Measurements from ENCODE around the gene LRMDA.

The LRMDA gene

GRCh38 chr10:76072384-76072783, 641.0 kb downstream of the LRMDA start:
- Histone ChIP-seq H3K9me3 (ENCODE audit: insufficient read depth, low read depth, low read length) (peaks cover 16% of the 10 kb centered on the region; the same call in 1 of the 2 replicates), H3K4me3 (ENCODE audit: low read length) (no peak overlapping the region), H3K9ac (ENCODE audit: low read depth, low read length) (no peak overlapping the region), H3K4me1 (ENCODE audit: insufficient read depth, low read length) (no peaks in the 10 kb centered on the region), H3K27me3 (ENCODE audit: insufficient read depth, low read length) (no peaks in the 10 kb centered on the region), H3K36me3 (ENCODE audit: insufficient read depth, low read length) (no peaks in the 10 kb centered on the region), H3K27ac (ENCODE audit: low read depth, low read length) (no peak overlapping the region)

DNA sequence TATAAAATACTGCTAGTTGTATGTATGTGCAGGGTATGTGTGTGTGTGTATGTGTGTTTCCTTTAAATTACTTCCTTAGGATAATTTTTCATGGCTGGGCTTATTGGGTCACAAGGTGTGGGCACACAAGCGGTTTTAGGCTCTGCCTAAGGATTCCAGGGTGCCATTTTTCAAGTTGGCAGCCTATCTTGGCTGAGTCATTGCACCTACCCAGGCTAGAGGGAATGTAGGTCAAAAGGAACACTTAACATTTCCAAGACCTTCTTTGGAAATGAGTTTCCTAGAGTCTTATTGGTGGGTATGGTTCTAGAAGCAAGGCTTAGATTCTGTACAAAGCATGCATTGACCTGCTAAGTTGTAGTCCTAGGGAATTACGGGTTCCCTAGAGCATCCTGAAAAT, 642.1 kb downstream of the LRMDA start:
- Histone ChIP-seq H3K27ac (ENCODE audit: low read depth, low read length) (no peak overlapping the region), H3K4me1 (ENCODE audit: insufficient read depth, low read length) (no peaks in the 10 kb centered on the region), H3K27me3 (ENCODE audit: insufficient read depth, low read length) (no peaks in the 10 kb centered on the region), H3K9me3 (ENCODE audit: insufficient read depth, low read depth, low read length) (peaks cover 5% of the 10 kb centered on the region; the same call in 1 of the 2 replicates), H3K9ac (ENCODE audit: low read depth, low read length) (no peak overlapping the region), H3K36me3 (ENCODE audit: insufficient read depth, low read length) (no peaks in the 10 kb centered on the region), H3K4me3 (ENCODE audit: low read length) (no peak overlapping the region)
- 97% methylated on average over 2 of the region's 2 CpGs for WGBS

DNA sequence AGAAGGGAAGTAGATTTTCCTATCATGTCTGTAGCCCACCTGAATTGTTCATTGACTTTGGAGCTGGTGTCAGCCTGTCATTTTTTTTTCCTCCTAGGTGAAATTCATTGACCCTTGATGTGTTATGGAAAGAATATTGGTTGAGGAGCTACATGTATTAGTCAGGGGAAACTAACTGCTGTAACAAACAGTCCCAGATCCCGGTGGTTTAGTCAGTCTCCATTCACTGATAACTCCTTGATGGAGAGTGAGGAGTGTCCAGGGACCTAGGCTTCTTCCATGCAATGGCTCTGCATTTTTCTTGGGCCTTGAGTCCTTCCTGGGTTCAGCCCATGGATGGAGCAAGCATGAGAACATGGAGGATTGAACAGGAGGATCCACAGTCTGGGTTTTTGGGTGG, 643.2 kb downstream of the LRMDA start:
- no peak overlapping the region for H3K4me3 ChIP-seq (ENCODE audit: low read length)
- 0 out of 2 replicates have a peak, but pooled peaks cover 3% of the 10 kb centered on the region for H3K9me3 ChIP-seq (ENCODE audit: insufficient read depth, low read depth, low read length)
- H3K27ac ChIP-seq (ENCODE audit: low read depth, low read length), result no peak overlapping the region
- no peaks in the 10 kb centered on the region for H3K27me3 ChIP-seq (ENCODE audit: insufficient read depth, low read length)
- no peaks in the 10 kb centered on the region for H3K36me3 ChIP-seq (ENCODE audit: insufficient read depth, low read length)
- H3K4me1 ChIP-seq (ENCODE audit: insufficient read depth, low read length), result no peaks in the 10 kb centered on the region
- no peak overlapping the region for H3K9ac ChIP-seq (ENCODE audit: low read depth, low read length)
- 97% methylated on average over 1 of the region's 1 CpG for WGBS

- Histone ChIP-seq H3K9ac (ENCODE audit: low read depth, low read length) (no peak overlapping the region), H3K27me3 (ENCODE audit: insufficient read depth, low read length) (no peaks in the 10 kb centered on the region), H3K36me3 (ENCODE audit: insufficient read depth, low read length) (no peaks in the 10 kb centered on the region), H3K9me3 (ENCODE audit: insufficient read depth, low read depth, low read length) (0 out of 2 replicates have a peak, but pooled peaks cover 3% of the 10 kb centered on the region), H3K4me3 (ENCODE audit: low read length) (no peak overlapping the region), H3K27ac (ENCODE audit: low read depth, low read length) (no peak overlapping the region), H3K4me1 (ENCODE audit: insufficient read depth, low read length) (peaks cover 15% of the 10 kb centered on the region)
Measured at GRCh38 chr10:76080451-76080850, 649.0 kb downstream of the LRMDA start.

- Histone ChIP-seq H3K4me3 (ENCODE audit: low read length) (no peak overlapping the region), H3K36me3 (ENCODE audit: insufficient read depth, low read length) (no peaks in the 10 kb centered on the region), H3K9ac (ENCODE audit: low read depth, low read length) (no peak overlapping the region), H3K9me3 (ENCODE audit: insufficient read depth, low read depth, low read length) (no peaks in the 10 kb centered on the region), H3K27ac (ENCODE audit: low read depth, low read length) (no peak overlapping the region), H3K27me3 (ENCODE audit: insufficient read depth, low read length) (no peaks in the 10 kb centered on the region), H3K4me1 (ENCODE audit: insufficient read depth, low read length) (peaks cover 18% of the 10 kb centered on the region)
- 95% methylated on average over 3 of the region's 3 CpGs for whole genome bisulfite sequencing
Measured at GRCh38 chr10:76080991-76081390, 649.6 kb downstream of the LRMDA start.

DNA sequence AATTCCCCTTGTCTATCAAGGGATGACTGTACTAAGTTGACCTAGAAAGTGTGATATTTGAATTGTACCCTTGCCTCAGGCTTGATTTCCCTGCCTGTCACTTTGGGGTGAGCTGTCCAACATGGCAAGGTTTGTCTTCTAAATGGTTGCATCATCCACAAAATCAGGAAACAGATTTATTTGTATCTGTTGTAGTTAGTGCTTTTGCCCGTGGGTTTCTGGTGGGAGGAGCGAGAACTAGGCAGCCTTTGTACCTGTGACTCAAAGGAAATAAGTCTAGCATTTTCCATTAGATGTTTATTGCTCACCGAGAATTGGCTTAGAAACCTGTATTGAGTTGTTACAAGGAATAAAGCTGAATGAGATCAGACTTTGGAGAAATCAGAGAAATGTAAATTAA, 650.8 kb downstream of the LRMDA start:
- Histone ChIP-seq H3K9me3 (ENCODE audit: insufficient read depth, low read depth, low read length) (no peaks in the 10 kb centered on the region), H3K27me3 (ENCODE audit: insufficient read depth, low read length) (no peaks in the 10 kb centered on the region), H3K9ac (ENCODE audit: low read depth, low read length) (no peak overlapping the region), H3K27ac (ENCODE audit: low read depth, low read length) (peak overlapping the region; percentile 70; the same call in 1 of the 2 replicates), H3K4me3 (ENCODE audit: low read length) (no peak overlapping the region), H3K36me3 (ENCODE audit: insufficient read depth, low read length) (no peaks in the 10 kb centered on the region), H3K4me1 (ENCODE audit: insufficient read depth, low read length) (peaks cover 18% of the 10 kb centered on the region)
- WGBS, result 72% methylated on average over 3 of the region's 3 CpGs

DNA sequence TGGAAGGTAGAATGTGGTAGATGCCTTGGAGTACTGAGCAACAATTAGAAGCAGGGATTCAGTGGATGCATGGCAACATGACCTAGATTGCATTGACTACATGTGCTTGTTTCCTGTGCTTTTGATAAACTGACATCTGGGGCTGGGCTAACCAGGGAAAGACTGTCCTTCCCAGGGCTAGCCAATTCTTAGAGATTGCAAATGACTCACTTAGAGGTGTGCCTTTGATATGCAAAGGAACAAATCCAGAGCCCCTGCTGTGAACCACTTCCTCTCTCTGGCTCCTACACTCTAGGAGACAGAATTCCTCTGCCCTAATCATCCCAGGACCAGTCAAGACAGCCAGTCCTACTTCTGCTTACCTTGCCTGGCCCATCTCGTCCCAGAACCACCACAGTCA, 651.5 kb downstream of the LRMDA start:
- no peaks in the 10 kb centered on the region for H3K9me3 ChIP-seq (ENCODE audit: insufficient read depth, low read depth, low read length)
- H3K4me1 ChIP-seq (ENCODE audit: insufficient read depth, low read length), result peaks cover 18% of the 10 kb centered on the region
- H3K9ac ChIP-seq (ENCODE audit: low read depth, low read length), result no peak overlapping the region
- H3K27ac ChIP-seq (ENCODE audit: low read depth, low read length), result peak overlapping the region; percentile 70
- 5% methylated on average over 1 of the region's 1 CpG for WGBS
- no peak overlapping the region for H3K4me3 ChIP-seq (ENCODE audit: low read length)
- H3K27me3 ChIP-seq (ENCODE audit: insufficient read depth, low read length), result no peaks in the 10 kb centered on the region
- no peaks in the 10 kb centered on the region for H3K36me3 ChIP-seq (ENCODE audit: insufficient read depth, low read length)

GRCh38 chr10:76085002-76085816, 653.8 kb downstream of the LRMDA start:
- H3K9me3 ChIP-seq (ENCODE audit: insufficient read depth, low read depth, low read length), result no peaks in the 10 kb centered on the region
- no peak overlapping the region for H3K4me3 ChIP-seq (ENCODE audit: low read length)
- no peaks in the 10 kb centered on the region for H3K27me3 ChIP-seq (ENCODE audit: insufficient read depth, low read length)
- no peak overlapping the region for H3K27ac ChIP-seq (ENCODE audit: low read depth, low read length)
- no peak overlapping the region for H3K9ac ChIP-seq (ENCODE audit: low read depth, low read length)
- WGBS, result 88% methylated on average over 7 of the region's 8 CpGs
- peaks cover 18% of the 10 kb centered on the region for H3K4me1 ChIP-seq (ENCODE audit: insufficient read depth, low read length)
- no peaks in the 10 kb centered on the region for H3K36me3 ChIP-seq (ENCODE audit: insufficient read depth, low read length)

DNA sequence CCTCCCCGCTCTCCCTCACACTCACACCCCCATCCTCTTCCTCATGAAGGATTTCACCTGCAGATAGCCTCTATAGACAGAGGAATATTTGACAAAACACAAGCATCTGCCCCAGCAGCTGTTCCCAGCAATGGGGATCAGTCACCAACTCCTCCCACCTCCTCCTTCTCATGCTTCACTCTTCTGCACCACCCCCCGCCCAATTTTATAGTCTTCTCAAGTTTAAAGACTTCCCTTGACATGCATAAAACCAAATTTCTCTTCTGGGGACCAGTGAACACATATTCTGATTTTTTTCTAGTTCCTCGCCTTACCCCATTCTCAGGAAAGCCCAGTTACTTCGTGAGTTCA, 654.4 kb downstream of the LRMDA start:
- no peaks in the 10 kb centered on the region for H3K27me3 ChIP-seq (ENCODE audit: insufficient read depth, low read length)
- peaks cover 18% of the 10 kb centered on the region for H3K4me1 ChIP-seq (ENCODE audit: insufficient read depth, low read length)
- 83% methylated on average over 4 of the region's 4 CpGs for WGBS
- no peak overlapping the region for H3K27ac ChIP-seq (ENCODE audit: low read depth, low read length)
- H3K4me3 ChIP-seq (ENCODE audit: low read length), result no peak overlapping the region
- no peaks in the 10 kb centered on the region for H3K9me3 ChIP-seq (ENCODE audit: insufficient read depth, low read depth, low read length)
- no peak overlapping the region for H3K9ac ChIP-seq (ENCODE audit: low read depth, low read length)
- no peaks in the 10 kb centered on the region for H3K36me3 ChIP-seq (ENCODE audit: insufficient read depth, low read length)

DNA sequence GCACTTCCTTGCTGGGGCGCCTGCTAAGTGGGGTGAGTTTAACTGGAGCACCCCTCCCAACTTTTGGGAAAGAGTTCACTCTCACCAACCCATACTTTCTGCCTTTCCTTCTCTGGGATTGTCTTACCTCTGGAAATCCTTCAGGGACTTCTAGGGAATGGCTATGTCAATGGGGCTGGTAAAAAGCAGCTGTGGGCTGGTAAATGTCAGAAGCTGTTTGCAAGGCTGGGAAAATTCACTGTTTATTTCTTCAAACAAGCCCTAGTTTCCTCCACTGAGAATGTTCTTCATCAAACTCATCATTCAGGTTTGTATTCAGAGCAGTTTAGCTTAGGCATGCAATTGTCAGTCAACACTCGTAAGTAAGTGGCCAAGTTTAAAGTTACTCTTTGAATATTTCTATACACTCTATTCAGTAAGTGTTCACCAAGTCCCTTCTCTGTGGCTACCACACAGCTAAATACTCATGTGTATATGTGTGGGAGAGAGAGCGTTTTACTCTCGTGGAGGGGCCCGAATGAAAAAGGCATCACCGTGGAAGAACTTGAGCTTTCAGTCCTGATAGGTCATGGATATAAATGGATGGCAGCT, 654.8 kb downstream of the LRMDA start:
- Histone ChIP-seq H3K9me3 (ENCODE audit: insufficient read depth, low read depth, low read length) (no peaks in the 10 kb centered on the region), H3K4me1 (ENCODE audit: insufficient read depth, low read length) (peaks cover 18% of the 10 kb centered on the region), H3K27me3 (ENCODE audit: insufficient read depth, low read length) (no peaks in the 10 kb centered on the region), H3K27ac (ENCODE audit: low read depth, low read length) (no peak overlapping the region), H3K4me3 (ENCODE audit: low read length) (no peak overlapping the region), H3K36me3 (ENCODE audit: insufficient read depth, low read length) (no peaks in the 10 kb centered on the region), H3K9ac (ENCODE audit: low read depth, low read length) (no peak overlapping the region)
- WGBS, result 93% methylated on average over 6 of the region's 6 CpGs

- H3K9ac ChIP-seq (ENCODE audit: low read depth, low read length), result no peak overlapping the region
Measured at GRCh38 chr10:76086761-76087639, 655.6 kb downstream of the LRMDA start.

More at GRCh38 chr10:76086761-76087639, 655.6 kb downstream of the LRMDA start:
- 83% methylated on average over 8 of the region's 9 CpGs for WGBS
- Histone ChIP-seq H3K27me3 (ENCODE audit: insufficient read depth, low read length) (no peaks in the 10 kb centered on the region), H3K27ac (ENCODE audit: low read depth, low read length) (no peak overlapping the region), H3K36me3 (ENCODE audit: insufficient read depth, low read length) (no peaks in the 10 kb centered on the region), H3K9me3 (ENCODE audit: insufficient read depth, low read depth, low read length) (no peaks in the 10 kb centered on the region), H3K4me3 (ENCODE audit: low read length) (no peak overlapping the region), H3K4me1 (ENCODE audit: insufficient read depth, low read length) (peaks cover 14% of the 10 kb centered on the region)
